Caco-2 (cell line): ENCODE data around the gene CLEC3B. TPM values are rescaled to one million over a fixed set of nuclear protein-coding genes. Genes with fewer than 3 reads are reported as not detected.

Experiments used
- BruUV-seq: library from RNA; stranded (reverse); fragments of 400-500 nt; replicated peaks from 2 replicates; lab custom pipeline; 2021; lab: Mats Ljungman, UMichigan
- CTCF ChIA-PET: fragments of 300-600 bp; sonication (Branson Sonifier 250); formaldehyde crosslinking; loops from one replicate; lab custom pipeline; 2022; ENCODE audit warnings: antibody characterized with exemption; lab: Charles Lee
- POLR2A ChIA-PET: fragments of 300-600 bp; sonication (Branson Sonifier 250); formaldehyde crosslinking; loops from one replicate; lab custom pipeline; 2022; ENCODE audit warnings: antibody characterized with exemption; lab: Charles Lee
- DNase-seq, 2 experiments: peaks; one replicate each; pipeline versions ENCODE4 v3.0.0 to v3.0.0-alpha.2; 2020 to 2022
- H3K27me3 ChIP-seq: replicated peaks from 2 replicates; pipeline ENCODE4 v1.6.0; 2011; ENCODE audit warnings: low read length; ENCODE audit not compliant: control insufficient read depth, insufficient read depth
- H3K36me3 ChIP-seq: 2 replicates; pipeline ENCODE4 v1.5.1; 2011; ENCODE audit warnings: low read length; ENCODE audit not compliant: control insufficient read depth, insufficient read depth
- H3K4me1 ChIP-seq: fragments of 250-450 bp; sonication (Bioruptor Pico); 2 replicates; pipeline ENCODE4 v1.5.1; 2020; ENCODE audit warnings: mild to moderate bottlenecking
- H3K4me3 ChIP-seq: 2 replicates; pipeline ENCODE4 v1.5.1; 2011; ENCODE audit warnings: low read depth, mild to moderate bottlenecking, control low read depth, low read length
- H3K9me3 ChIP-seq: fragments of 250-450 bp; sonication (Bioruptor Pico); 2 replicates; pipeline ENCODE4 v1.5.1; 2020; ENCODE audit warnings: mild to moderate bottlenecking, moderate library complexity
- H3K27ac Mint-ChIP-seq: one replicate; pipeline ENCODE4 v1.8.0; 2022; ENCODE audit warnings: mixed read lengths; ENCODE audit not compliant: unreplicated experiment
- H3K27me3 Mint-ChIP-seq: one replicate; pipeline ENCODE4 v1.8.0; 2022; ENCODE audit warnings: mixed read lengths; ENCODE audit not compliant: insufficient read depth, unreplicated experiment
- H3K36me3 Mint-ChIP-seq: one replicate; pipeline ENCODE4 v1.8.0; 2022; ENCODE audit warnings: mild to moderate bottlenecking, mixed read lengths; ENCODE audit not compliant: insufficient read depth, unreplicated experiment
- H3K4me1 Mint-ChIP-seq: one replicate; pipeline ENCODE4 v1.8.0; 2022; ENCODE audit warnings: low read depth, mixed read lengths; ENCODE audit not compliant: unreplicated experiment
- H3K4me3 Mint-ChIP-seq: one replicate; pipeline ENCODE4 v1.8.0; 2022; ENCODE audit warnings: mild to moderate bottlenecking, moderate library complexity, mixed read lengths; ENCODE audit not compliant: unreplicated experiment
- H3K9me3 Mint-ChIP-seq: one replicate; pipeline ENCODE4 v1.8.0; 2022; ENCODE audit warnings: mixed read lengths; ENCODE audit not compliant: unreplicated experiment
- CTCF ChIP-seq, 2 experiments: fragments of 200-600 bp in 1 of 2; IDR thresholded peaks; 1 replicate in 1 of 2; 2 replicates in 1 of 2; pipeline versions ENCODE4 v1.5.1 to v1.8.0; 2011 to 2022; ENCODE audit warnings: antibody characterized with exemption in 1 of 2, control low read depth in 1 of 2, inconsistent platforms in 1 of 2, low read depth in 1 of 2, low read length in 1 of 2, mild to moderate bottlenecking in 1 of 2, moderate library complexity in 1 of 2; ENCODE audit not compliant: insufficient read depth in 1 of 2, severe bottlenecking in 1 of 2, unreplicated experiment in 1 of 2
- intact Hi-C: fragments of 100-400 bp; cut with micrococcal nuclease; formaldehyde crosslinking; loops from one replicate; pipeline ENCODE4 v1.10.0; 2022; ENCODE audit not compliant: unreplicated experiment
- total RNA-seq: library from RNA; stranded (reverse); gene quantifications from 2 replicates; pipeline ENCODE4 v1.2.3, GENCODE V29; 2022

Gene CLEC3B
- total RNA-seq, 1 experiment from 2014 or later = 1.1 TPM

- H3K27me3 ChIP-seq = no peaks in the 10 kb centered on the region
Measured at GRCh38 chr3:45002139-45002660, 23.9 kb upstream of the CLEC3B start.

GRCh38 chr3:45002720-45003119 lies 23.4 kb upstream of the CLEC3B start:
- H3K4me1 ChIP-seq = no peaks in the 10 kb centered on the region
- H3K4me3 ChIP-seq = no peak overlapping the region
- no peak for TF ChIP-seq CTCF (IDR thresholded peaks at IDR 0.05; ENCODE audit: insufficient read depth in 1 of 2, low read depth in 1 of 2, low read length in 1 of 2, severe bottlenecking in 1 of 2, unreplicated experiment in 1 of 2)
- no peaks in the 10 kb centered on the region for H3K9me3 ChIP-seq
- peaks cover 3% of the 10 kb centered on the region for H3K36me3 ChIP-seq
- Mint-ChIP-seq H3K27me3 (no peaks in the 10 kb centered on the region), H3K4me3 (no peak overlapping the region), H3K36me3 (peaks cover 77% of the 10 kb centered on the region), H3K9me3 (no peaks in the 10 kb centered on the region), H3K27ac (no peak overlapping the region), H3K4me1 (no peaks in the 10 kb centered on the region)
- no peaks in the 10 kb centered on the region for H3K27me3 ChIP-seq
- BruUV-seq = no TSS peak
- POLR2A ChIA-PET = no interaction called here
- CTCF ChIA-PET = no interaction called here
- intact Hi-C loops = no loop called here
- no peak for DNase-seq

More at GRCh38 chr3:45002139-45002660, 23.9 kb upstream of the CLEC3B start:
- Mint-ChIP-seq H3K9me3 (no peaks in the 10 kb centered on the region), H3K36me3 (peaks cover 78% of the 10 kb centered on the region), H3K27ac (no peak overlapping the region), H3K4me1 (no peaks in the 10 kb centered on the region), H3K27me3 (no peaks in the 10 kb centered on the region), H3K4me3 (no peak overlapping the region)
- no TSS peak for BruUV-seq
- no peaks in the 10 kb centered on the region for H3K4me1 ChIP-seq
- no peak overlapping the region for H3K4me3 ChIP-seq
- ChIA-PET CTCF (no interaction called here), POLR2A (no interaction called here)
- intact Hi-C loops = no loop called here
- H3K9me3 ChIP-seq = no peaks in the 10 kb centered on the region
- DNase-seq = no peak
- no peak for TF ChIP-seq CTCF (IDR thresholded peaks at IDR 0.05; ENCODE audit: insufficient read depth in 1 of 2, low read depth in 1 of 2, low read length in 1 of 2, severe bottlenecking in 1 of 2, unreplicated experiment in 1 of 2)
- H3K36me3 ChIP-seq = peaks cover 5% of the 10 kb centered on the region

- CTCF ChIA-PET = no interaction called here
- no peak for DNase-seq
- H3K4me1 Mint-ChIP-seq = no peaks in the 10 kb centered on the region
- BruUV-seq = no TSS peak
- POLR2A ChIA-PET = no interaction called here
- H3K4me3 ChIP-seq = no peak overlapping the region
- H3K4me1 ChIP-seq = no peaks in the 10 kb centered on the region
- H3K36me3 Mint-ChIP-seq = peaks cover 76% of the 10 kb centered on the region
- no peaks in the 10 kb centered on the region for H3K27me3 Mint-ChIP-seq
- H3K9me3 ChIP-seq = no peaks in the 10 kb centered on the region
- intact Hi-C loops = no loop called here
- H3K27ac Mint-ChIP-seq = no peak overlapping the region
- no peaks in the 10 kb centered on the region for H3K9me3 Mint-ChIP-seq
- H3K36me3 ChIP-seq = peaks cover 5% of the 10 kb centered on the region
- H3K27me3 ChIP-seq = no peaks in the 10 kb centered on the region
- H3K4me3 Mint-ChIP-seq = no peak overlapping the region
- no peak for TF ChIP-seq CTCF (IDR thresholded peaks at IDR 0.05; ENCODE audit: insufficient read depth in 1 of 2, low read depth in 1 of 2, low read length in 1 of 2, severe bottlenecking in 1 of 2, unreplicated experiment in 1 of 2)
Measured at GRCh38 chr3:45003406-45003805, 22.7 kb upstream of the CLEC3B start.
